ENCODE data around the gene ITGA3.
"Not testable (repeated sequence)": the region's sequence is repeated elsewhere in the genome, so short reads cannot be mapped to it uniquely, and the experiment has no call there.

The ITGA3 gene

DNA sequence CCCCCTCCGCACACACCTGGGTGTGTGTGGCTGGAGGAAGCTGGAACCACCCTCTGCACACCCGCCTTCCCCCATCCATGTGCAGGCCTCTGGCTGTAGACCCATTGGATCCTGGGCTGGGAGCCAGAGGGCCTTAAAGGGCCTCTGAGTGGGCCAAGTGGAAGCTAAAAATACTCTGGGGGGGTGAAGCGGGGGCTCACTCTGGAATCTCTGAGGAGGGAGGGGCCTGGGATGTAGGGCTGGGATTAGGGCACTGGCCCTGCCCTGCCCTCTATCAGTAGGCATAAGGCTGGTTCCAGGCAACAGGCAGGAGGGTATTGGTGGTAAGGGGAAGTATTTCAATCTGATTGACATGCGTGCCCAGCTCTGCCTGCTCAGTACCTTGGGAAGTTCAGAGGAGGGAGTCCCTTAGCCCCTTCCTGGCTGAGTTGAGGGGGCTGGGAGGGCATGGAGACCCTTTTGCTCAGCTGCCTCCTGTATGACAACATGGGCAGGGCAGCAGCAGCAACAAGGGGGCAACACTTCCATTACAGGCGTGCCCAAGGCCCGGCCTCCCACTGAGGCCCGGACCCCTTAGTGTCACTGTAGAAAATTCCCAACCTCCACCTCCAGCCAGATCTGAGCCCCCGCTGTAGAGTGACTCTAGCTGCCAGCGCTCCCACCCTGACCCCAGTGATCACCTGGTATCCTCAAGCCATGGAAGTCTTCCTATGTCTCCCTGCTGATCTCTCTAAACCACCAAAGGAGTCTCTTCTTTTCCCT is 5.2 kb downstream of the ITGA3 start:
- no peak for DNase-seq (ENCODE audit: extremely low read depth, low read depth)
- TF ChIP-seq, protein P1, sequence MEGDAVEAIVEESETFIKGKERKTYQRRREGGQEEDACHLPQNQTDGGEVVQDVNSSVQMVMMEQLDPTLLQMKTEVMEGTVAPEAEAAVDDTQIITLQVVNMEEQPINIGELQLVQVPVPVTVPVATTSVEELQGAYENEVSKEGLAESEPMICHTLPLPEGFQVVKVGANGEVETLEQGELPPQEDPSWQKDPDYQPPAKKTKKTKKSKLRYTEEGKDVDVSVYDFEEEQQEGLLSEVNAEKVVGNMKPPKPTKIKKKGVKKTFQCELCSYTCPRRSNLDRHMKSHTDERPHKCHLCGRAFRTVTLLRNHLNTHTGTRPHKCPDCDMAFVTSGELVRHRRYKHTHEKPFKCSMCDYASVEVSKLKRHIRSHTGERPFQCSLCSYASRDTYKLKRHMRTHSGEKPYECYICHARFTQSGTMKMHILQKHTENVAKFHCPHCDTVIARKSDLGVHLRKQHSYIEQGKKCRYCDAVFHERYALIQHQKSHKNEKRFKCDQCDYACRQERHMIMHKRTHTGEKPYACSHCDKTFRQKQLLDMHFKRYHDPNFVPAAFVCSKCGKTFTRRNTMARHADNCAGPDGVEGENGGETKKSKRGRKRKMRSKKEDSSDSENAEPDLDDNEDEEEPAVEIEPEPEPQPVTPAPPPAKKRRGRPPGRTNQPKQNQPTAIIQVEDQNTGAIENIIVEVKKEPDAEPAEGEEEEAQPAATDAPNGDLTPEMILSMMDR (IDR thresholded peaks at IDR 0.05; ENCODE audit: low read depth, low read length, missing control alignments): no peak

DNA sequence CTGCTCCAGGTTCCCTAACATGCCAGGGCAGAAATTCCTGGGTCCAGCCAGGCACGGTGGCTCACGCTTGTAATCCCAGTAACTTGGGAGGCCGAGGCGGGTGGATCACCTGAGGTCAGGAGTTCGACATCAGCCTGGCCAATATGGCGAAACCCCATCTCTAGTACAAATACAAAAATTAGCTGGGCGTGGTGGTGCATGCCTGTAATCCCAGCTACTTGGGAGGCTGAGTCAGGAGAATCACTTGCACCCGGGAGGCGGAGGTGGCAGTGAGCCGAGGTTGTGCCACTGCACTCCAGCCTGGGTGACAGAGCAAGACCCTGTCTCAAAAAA is 5.8 kb downstream of the ITGA3 start:
- DNase-seq (ENCODE audit: extremely low read depth, low read depth); H3K4me3 ChIP-seq (replicated peaks; ENCODE audit: low read depth, low read length): not testable (repeated sequence)

More for the DNA sequence above, 5.2 kb downstream of the ITGA3 start:
- no peak overlapping the region for H3K4me3 ChIP-seq (replicated peaks; ENCODE audit: low read depth, low read length)

DNA sequence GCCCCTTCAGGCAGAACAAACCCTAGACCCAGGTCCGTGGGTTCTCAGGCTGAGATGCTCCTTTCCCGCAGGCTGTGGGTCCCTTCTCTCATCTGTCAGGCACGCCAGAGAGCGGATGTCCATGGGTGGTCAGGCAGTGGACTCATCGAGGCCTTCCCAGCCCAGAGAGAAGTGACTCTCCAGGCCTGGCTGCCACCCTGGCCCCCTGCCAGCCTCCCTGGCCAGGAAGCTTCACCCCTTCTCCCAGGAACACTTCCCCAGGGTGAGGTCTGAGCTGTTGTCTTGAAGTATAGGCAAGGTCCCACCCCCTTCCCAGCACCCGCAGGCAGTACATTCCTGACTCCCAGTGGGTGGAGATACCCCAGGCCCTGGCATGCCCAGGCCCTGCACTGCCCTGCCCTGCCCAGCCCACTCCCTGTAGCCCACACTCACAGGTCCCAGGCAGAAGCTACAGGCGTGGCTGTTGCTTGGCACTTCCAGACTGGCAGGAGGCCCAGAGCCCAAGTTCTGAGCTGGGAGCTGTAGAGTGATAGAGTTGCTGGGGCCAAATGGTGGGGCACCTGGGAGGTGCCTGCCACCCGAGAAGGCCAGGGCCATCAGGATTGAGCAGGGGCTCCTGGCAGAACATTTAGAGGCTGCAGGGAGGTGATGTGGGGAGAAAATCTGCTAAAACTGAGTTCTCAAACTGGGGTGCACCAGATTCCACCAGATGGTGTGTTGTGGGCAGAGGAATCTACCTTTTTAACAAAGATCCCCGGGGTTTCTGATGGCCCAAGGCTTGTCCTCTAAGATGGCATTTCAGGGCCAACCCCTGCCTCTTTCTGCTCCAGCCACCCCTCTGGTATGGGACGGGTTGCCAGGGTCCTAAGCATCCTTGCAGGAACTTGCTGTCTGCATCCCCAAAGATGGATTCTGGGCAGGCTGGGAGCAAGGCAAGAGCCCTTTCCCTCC is 6.7 kb downstream of the ITGA3 start:
- no peak for DNase-seq (ENCODE audit: extremely low read depth, low read depth)
- no peak overlapping the region for H3K4me3 ChIP-seq (replicated peaks; ENCODE audit: low read depth, low read length)
- TF ChIP-seq, protein P1 (IDR thresholded peaks at IDR 0.05; ENCODE audit: low read depth, low read length, missing control alignments): no peak

DNA sequence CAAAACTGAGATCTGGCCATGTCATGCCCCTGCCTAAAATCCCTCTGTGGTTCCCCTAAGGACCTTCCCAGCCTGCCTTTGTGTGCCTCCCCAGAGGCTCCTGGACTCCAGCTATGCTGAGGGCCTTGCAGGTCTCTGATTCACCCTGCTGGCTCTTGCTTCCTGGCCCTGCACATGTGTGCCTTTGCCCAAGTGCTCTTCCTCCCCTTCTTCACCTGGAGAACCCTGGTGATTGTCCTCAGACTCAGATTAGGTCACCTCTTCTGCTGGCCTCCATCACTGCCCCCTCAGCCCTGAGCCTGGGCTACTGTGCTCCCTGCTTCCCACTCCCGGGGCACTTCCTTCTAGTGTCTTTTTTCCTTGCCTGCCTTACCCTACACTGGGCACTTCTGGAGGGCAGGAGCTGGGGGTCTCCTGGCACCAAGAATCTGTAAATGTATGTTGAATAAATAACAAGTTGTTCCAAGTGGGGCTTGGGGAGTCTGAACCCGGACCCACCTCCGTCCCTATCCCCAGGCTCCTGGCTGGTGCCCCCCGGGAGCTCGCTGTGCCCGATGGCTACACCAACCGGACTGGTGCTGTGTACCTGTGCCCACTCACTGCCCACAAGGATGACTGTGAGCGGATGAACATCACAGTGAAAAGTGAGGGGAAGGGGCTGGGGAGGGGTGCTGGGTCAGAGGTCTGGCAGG is 7.8 kb downstream of the ITGA3 start:
- DNase-seq (ENCODE audit: extremely low read depth, low read depth): no peak
- H3K4me3 ChIP-seq (replicated peaks; ENCODE audit: low read depth, low read length): no peak overlapping the region
- TF ChIP-seq, protein P1 (IDR thresholded peaks at IDR 0.05; ENCODE audit: low read depth, low read length, missing control alignments): no peak

DNA sequence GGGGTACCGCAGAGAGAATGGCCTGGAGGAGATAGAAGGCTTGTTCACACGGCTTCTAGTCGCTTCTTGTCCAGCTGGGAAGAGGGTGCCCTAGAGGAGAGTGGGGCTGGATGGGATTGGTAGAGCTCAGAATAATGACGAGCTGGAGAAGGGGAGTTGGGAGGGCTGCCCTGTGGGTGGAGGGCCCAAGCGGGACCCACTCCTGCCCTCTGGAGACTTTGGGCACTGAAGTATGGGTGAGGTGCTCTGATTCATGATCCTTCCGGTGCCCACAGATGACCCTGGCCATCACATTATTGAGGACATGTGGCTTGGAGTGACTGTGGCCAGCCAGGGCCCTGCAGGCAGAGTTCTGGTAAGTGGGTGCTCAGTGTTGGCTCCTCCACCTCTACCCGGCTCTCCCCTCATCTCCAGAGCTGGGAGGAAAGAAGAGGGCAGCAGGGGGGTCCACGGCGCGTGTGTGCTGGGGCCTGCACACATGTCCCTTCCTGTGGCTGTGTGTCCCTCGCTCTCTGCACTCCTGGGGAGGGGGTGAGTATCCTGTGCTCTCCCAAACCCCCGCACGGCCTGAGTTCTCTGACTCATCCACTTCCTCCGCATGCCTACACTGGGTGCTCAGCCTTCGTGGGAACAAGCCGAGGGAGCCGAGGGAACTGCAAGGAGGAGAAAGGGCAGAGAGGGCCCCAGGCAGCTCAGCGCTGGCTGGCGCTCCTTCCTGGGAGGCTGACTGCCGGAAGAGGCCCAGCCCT is 8.5 kb downstream of the ITGA3 start:
- peak; percentile 78 for DNase-seq (ENCODE audit: extremely low read depth, low read depth)
- TF ChIP-seq, protein P1 (IDR thresholded peaks at IDR 0.05; ENCODE audit: low read depth, low read length, missing control alignments): no peak

DNA sequence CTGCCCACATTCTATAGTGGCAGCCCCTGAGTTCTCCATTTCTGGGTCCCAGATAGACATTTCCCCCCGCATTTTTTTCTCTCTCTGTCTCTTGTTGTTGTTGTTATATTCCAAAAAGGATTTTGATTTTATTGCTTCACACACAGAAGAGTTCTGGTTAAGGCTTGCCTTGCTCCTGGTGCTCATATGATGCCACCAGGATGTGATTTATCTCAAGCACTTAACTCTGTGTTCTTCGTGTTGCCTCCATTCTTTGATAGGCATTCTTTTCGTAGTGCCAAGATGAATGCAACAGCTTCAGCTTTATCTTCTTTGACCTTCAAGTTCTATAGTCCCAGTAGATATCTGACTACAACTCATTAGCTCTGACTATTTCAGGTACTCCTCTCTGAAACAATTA is 9.1 kb downstream of the ITGA3 start:
- TF ChIP-seq, protein P1 (IDR thresholded peaks at IDR 0.05; ENCODE audit: low read depth, low read length, missing control alignments): no peak
- DNase-seq (ENCODE audit: extremely low read depth, low read depth): no peak
- no peak overlapping the region for H3K4me3 ChIP-seq (replicated peaks; ENCODE audit: low read depth, low read length)

More for the DNA sequence above, 8.5 kb downstream of the ITGA3 start:
- no peak overlapping the region for H3K4me3 ChIP-seq (replicated peaks; ENCODE audit: low read depth, low read length)
